Esophagus muscularis mucosa (tissue), 4 donors: ENCODE measurements around the gene UBAP1L. TPM values are rescaled to one million over a fixed set of nuclear protein-coding genes. Genes with fewer than 3 reads are reported as not detected.
"Not testable (repeated sequence)": the region's sequence is repeated elsewhere in the genome, so short reads cannot be mapped to it uniquely, and the experiment has no call there.

Experiments
- DNase-seq: peaks from one replicate; pipeline ENCODE4 v3.0.0-alpha.2; 2017; ENCODE audit errors: extremely low spot score
- H3K27ac ChIP-seq, 4 donors: fragments of 200-600 bp; sonication (generic); replicated peaks in 1 of 4; 1 replicate in 3 of 4; 2 replicates in 1 of 4; pipeline ENCODE4 v1.5.1; 2016 to 2019; ENCODE audit warnings: mild to moderate bottlenecking in 1 of 4
- H3K27me3 ChIP-seq, 4 donors: fragments of 200-600 bp; sonication (generic); one replicate each; pipeline versions ENCODE4 v1.5.1 to v1.6.0; 2016 to 2019
- H3K36me3 ChIP-seq, 4 donors: fragments of 200-600 bp; sonication (generic); one replicate each; pipeline ENCODE4 v1.5.1; 2016 to 2019
- H3K4me1 ChIP-seq, 4 donors: fragments of 200-600 bp; sonication (generic); one replicate each; pipeline ENCODE4 v1.5.1; 2016 to 2019
- H3K4me3 ChIP-seq, 4 donors: fragments of 200-600 bp; sonication (generic); 1 replicate in 2 of 4; 2 replicates in 2 of 4; pipeline ENCODE4 v1.5.1; 2016 to 2019; ENCODE audit warnings: mild to moderate bottlenecking in 4 of 4, moderate library complexity in 1 of 4
- H3K9me3 ChIP-seq, 4 donors: fragments of 200-600 bp; sonication (generic); 1 replicate in 3 of 4; 2 replicates in 1 of 4; pipeline ENCODE4 v1.5.1; 2016 to 2019
- CTCF ChIP-seq, 3 experiments: fragments of 200-600 bp in 2 of 3; fragments of 450-650 bp in 1 of 3; sonication (generic) in 2 of 3; IDR thresholded peaks; one replicate each; pipeline ENCODE4 v1.5.1; 2017 to 2019; ENCODE audit warnings: antibody characterized with exemption in 3 of 3, mild to moderate bottlenecking in 2 of 3, moderate library complexity in 1 of 3
- EP300 ChIP-seq: sonication (generic); formaldehyde crosslinking; IDR thresholded peaks from one replicate; pipeline ENCODE4 v1.6.1; 2017; ENCODE audit warnings: antibody characterized with exemption
- POLR2A ChIP-seq: fragments of 450-650 bp; IDR thresholded peaks from one replicate; pipeline ENCODE4 v1.6.1; 2017; ENCODE audit warnings: antibody characterized with exemption, moderate library complexity, mild to moderate bottlenecking, low read depth
- POLR2AphosphoS5 ChIP-seq, 2 donors: sonication (generic); formaldehyde crosslinking; IDR thresholded peaks; one replicate each; pipeline ENCODE4 v1.6.1; 2017; ENCODE audit warnings: antibody characterized with exemption in 2 of 2
- WGBS: methylation state at CpG from one replicate; pipeline ENCODE4 v1.1.5; 2018; 5-methylcytosine and 5-hydroxymethylcytosine counted together
- intact Hi-C: fragments of 100-400 bp; cut with DNase I; formaldehyde crosslinking; loops from one replicate; pipeline ENCODE4 v1.15.1; 2023
- small RNA-seq, 3 donors: library from RNA; depleted of rRNA; stranded (forward); fragments of <200 nt; gene quantifications; one replicate each; pipeline ENCODE3, GENCODE V24; 2016
- total RNA-seq, 4 donors: library from RNA; depleted of rRNA; stranded (reverse); fragments of >200 nt; gene quantifications; one replicate each; pipeline versions ENCODE4 v1.1.0 to v1.2.1, GENCODE V29; 2016

UBAP1L gene
- total RNA-seq, 4 donors from 2014 or later, result 1.2 to 7.5 (median 2.2) TPM

DNA sequence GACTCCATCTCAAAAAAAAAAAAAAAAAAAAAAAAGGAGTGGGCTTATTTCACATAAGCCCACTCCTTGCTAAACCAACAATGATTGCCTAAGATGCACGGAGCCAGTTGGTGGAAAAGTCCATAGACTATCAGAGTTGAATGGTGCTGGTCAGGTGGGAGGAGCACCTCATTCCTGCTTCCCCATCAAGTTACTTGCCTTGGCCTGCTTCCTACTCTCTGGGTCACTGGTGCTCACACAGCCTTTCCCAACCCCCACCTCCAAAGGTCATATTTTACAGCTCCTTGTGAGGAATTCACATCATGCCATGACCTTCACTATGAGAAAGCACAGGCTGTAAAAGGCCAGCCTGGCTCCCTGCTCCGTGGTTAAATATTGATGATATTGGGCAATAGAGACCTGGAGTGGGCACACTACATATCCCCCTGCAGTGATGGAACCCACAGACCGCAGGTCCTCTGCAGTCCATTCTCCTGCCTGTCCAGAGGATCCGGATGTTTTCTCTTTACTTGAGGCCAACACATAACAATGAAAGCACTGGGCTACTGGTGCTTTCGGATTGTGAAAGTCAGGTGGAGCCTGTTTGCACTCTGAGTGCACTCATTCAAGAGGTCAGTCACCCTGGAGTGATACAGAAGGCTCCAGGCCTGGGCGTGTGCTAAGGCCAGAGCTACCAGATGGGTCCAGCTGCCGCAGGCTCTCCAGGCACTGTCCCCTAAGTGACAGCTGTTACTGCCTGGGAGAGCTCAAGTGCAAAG, 70.1 kb downstream of the UBAP1L start, which contains the start of gene SLC51B:
Gene SLC51B, plus strand, starts transcription at position 664 of the 758 bp plus-strand sequence. CDS start 4,618 bp downstream, outside the sequence.
- no peaks in the 10 kb centered on the region for H3K9me3 ChIP-seq
- H3K27ac ChIP-seq, result peak within 1 kb of the TSS in 2 of 4 donors; percentile 8 to 36
- H3K36me3 ChIP-seq, result peaks cover 0 to 4% (median 0%) of the 10 kb centered on the region in 4 donors
- H3K27me3 ChIP-seq, result no peaks in the 10 kb centered on the region
- intact Hi-C loops, result no loop called here
- H3K4me1 ChIP-seq, result peaks cover 15 to 44% (median 35%) of the 10 kb centered on the region in 4 donors
- TF ChIP-seq CTCF (IDR thresholded peaks at IDR 0.05), result no peak
- peak; percentile 40 to 74 for TF ChIP-seq POLR2AphosphoS5 (IDR thresholded peaks at IDR 0.05)
- no peak for DNase-seq
- no peak within 1 kb of the TSS for H3K4me3 ChIP-seq
- WGBS, result 89% methylated on average over 6 of the region's 7 CpGs

GRCh38 chr15:65044218-65044617, 70.8 kb downstream of the UBAP1L start:
- H3K9me3 ChIP-seq, H3K27ac ChIP-seq, H3K36me3 ChIP-seq, H3K4me3 ChIP-seq, H3K27me3 ChIP-seq, intact Hi-C loops, DNase-seq: not testable (repeated sequence)
- peaks cover 8 to 39% (median 28%) of the 10 kb centered on the region in 4 donors for H3K4me1 ChIP-seq
- WGBS, result 86% methylated on average over 5 of the region's 5 CpGs

DNA sequence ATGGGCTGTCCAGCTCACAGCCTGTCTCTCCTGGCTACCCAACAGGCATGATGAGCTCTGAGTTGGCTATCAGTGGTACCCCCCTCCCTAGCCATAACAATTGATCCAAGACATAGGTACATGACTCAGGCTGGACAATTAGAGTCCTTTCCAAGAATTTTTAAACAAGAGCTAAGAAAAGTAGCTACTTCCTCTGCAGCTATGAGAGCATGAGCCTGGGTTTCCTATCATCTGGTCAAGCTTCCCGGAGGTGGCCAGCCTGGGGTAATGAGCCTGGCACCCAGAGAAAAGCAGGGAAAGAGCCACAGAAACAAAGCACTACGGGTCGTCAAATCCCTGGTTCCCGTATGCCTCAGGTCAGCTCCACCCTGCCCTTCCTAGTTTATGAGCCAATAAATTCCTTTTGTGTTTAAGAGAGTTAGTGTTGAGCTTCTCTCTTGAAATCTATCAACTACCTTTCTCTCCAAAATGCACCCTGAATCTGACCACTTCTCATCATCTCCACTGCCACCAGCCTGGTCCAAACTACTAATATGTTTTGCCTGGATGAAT, 72.1 kb downstream of the UBAP1L start:
- WGBS, result 78% methylated on average over 4 of the region's 4 CpGs
- no peak for DNase-seq
- H3K27me3 ChIP-seq, result no peaks in the 10 kb centered on the region
- no peaks in the 10 kb centered on the region for H3K9me3 ChIP-seq
- intact Hi-C loops, result no loop called here
- no peak overlapping the region for H3K4me3 ChIP-seq
- peak overlapping the region in 1 of 4 donors; percentile 33 for H3K27ac ChIP-seq
- TF ChIP-seq EP300, result no peak
- no peak for TF ChIP-seq POLR2A
- no peak for TF ChIP-seq CTCF (IDR thresholded peaks at IDR 0.05)
- H3K36me3 ChIP-seq, result peaks cover 0 to 4% (median 0%) of the 10 kb centered on the region in 4 donors
- H3K4me1 ChIP-seq, result peaks cover 3 to 36% (median 23%) of the 10 kb centered on the region in 4 donors

Small RNAs within 50 kb of the gene (small RNA-seq; reads per million reads assigned to genes)
- 0 reads per million in 3 donors for gene AC013553.1

Other genes with a start within 250 kb of the UBAP1L start
- 10 to 100 TPM in 3 of 4 donors, 1 to 10 TPM in 1; 10.0 to 14.7 (median 11.0) TPM for gene ANKDD1A, start 203.3 kb downstream of the UBAP1L start, total RNA-seq
- 10 to 100 TPM; 83.5 to 96.7 (median 90.8) TPM for gene SPG21, start 125.3 kb downstream of the UBAP1L start, total RNA-seq
- 10 to 100 TPM; 26.3 to 29.9 (median 29.4) TPM for gene MTFMT, start 85.6 kb downstream of the UBAP1L start, total RNA-seq
- not detected for gene SLC51B, start 69.8 kb downstream of the UBAP1L start, total RNA-seq
- gene RASL12, start 47.2 kb downstream of the UBAP1L start, total RNA-seq, result 100 to 1,000 TPM; 123 to 216 (median 198) TPM
- under 1 TPM in 1 of 4 donors, not detected in 3; 0.17 TPM for gene KBTBD13, start 38.5 kb downstream of the UBAP1L start, total RNA-seq
- gene PDCD7, start 18.6 kb upstream of the UBAP1L start, total RNA-seq, result 10 to 100 TPM; 24.2 to 33.4 (median 25.5) TPM
- 10 to 100 TPM; 37.4 to 53.2 (median 39.8) TPM for gene CLPX, start 70.1 kb upstream of the UBAP1L start, total RNA-seq
- gene CILP, start 96.3 kb upstream of the UBAP1L start, total RNA-seq, result 100 to 1,000 TPM in 2 of 4 donors, 10 to 100 TPM in 2; 40.4 to 166 (median 93.8) TPM
- 10 to 100 TPM; 11.2 to 19.0 (median 14.6) TPM for gene PARP16, start 171.7 kb upstream of the UBAP1L start, total RNA-seq
- gene RNU5A-1, start 180.9 kb upstream of the UBAP1L start, total RNA-seq, result not detected
- not detected for gene RNU5B-1, start 189.5 kb upstream of the UBAP1L start, total RNA-seq